Peyer's patch (tissue), 4 donors: Measurements from ENCODE around the gene TEAD3.

Source experiments
- CTCF ChIP-seq, 6 experiments: fragments of 450-650 bp in 4 of 6; fragments of 200-600 bp in 2 of 6; sonication (generic) in 1 of 6; IDR thresholded peaks; one replicate each; pipeline ENCODE4 v1.5.1; 2017 to 2019; ENCODE audit warnings: antibody characterized with exemption in 6 of 6, mild to moderate bottlenecking in 3 of 6, moderate library complexity in 1 of 6
- POLR2A ChIP-seq, 2 donors: fragments of 450-650 bp; IDR thresholded peaks; one replicate each; pipeline ENCODE4 v1.5.1; 2017; ENCODE audit warnings: antibody characterized with exemption in 2 of 2, mild to moderate bottlenecking in 2 of 2, moderate library complexity in 2 of 2

GRCh38 chr6:35468980-35469750 lies 27.7 kb downstream of the TEAD3 start:
- TF ChIP-seq CTCF (IDR thresholded peaks at IDR 0.05): no peak
- no peak for TF ChIP-seq POLR2A (IDR thresholded peaks at IDR 0.05)
